GM12874 (cell line): ENCODE results near the gene NFYA.

Source experiments
- CTCF ChIP-seq: IDR thresholded peaks from 2 replicates; pipeline ENCODE4 v1.5.1; 2011; ENCODE audit warnings: low read depth, mild to moderate bottlenecking, control low read depth, low read length, moderate library complexity; ENCODE audit not compliant: insufficient read depth

NFYA gene

GRCh38 chr6:41073968-41074691, 1.4 kb downstream of the NFYA start:
- TF ChIP-seq CTCF, result no peak

GRCh38 chr6:41074692-41075436, 2.1 kb downstream of the NFYA start:
- TF ChIP-seq CTCF, result no peak

- TF ChIP-seq CTCF, result no peak
These were observed 3.2 kb downstream of the NFYA start for GRCh38 chr6:41075651-41076626.

- TF ChIP-seq CTCF, result no peak
These were observed 4.8 kb downstream of the NFYA start for GRCh38 chr6:41077536-41077935.

GRCh38 chr6:41078101-41078500, 5.3 kb downstream of the NFYA start:
- TF ChIP-seq CTCF, result no peak

GRCh38 chr6:41079080-41079479, 6.3 kb downstream of the NFYA start:
- TF ChIP-seq CTCF, result no peak

GRCh38 chr6:41080621-41081020, 7.8 kb downstream of the NFYA start:
- no peak for TF ChIP-seq CTCF
